Inflammatory macrophage treated with lipopolysaccharide for 1 hour (primary cell): ENCODE measurements around the gene STUB1.

Experiments
- DNase-seq, 2 donors: peaks; one replicate each; pipeline ENCODE4 v3.0.0-alpha.2; 2020 to 2022

STUB1 gene

DNA sequence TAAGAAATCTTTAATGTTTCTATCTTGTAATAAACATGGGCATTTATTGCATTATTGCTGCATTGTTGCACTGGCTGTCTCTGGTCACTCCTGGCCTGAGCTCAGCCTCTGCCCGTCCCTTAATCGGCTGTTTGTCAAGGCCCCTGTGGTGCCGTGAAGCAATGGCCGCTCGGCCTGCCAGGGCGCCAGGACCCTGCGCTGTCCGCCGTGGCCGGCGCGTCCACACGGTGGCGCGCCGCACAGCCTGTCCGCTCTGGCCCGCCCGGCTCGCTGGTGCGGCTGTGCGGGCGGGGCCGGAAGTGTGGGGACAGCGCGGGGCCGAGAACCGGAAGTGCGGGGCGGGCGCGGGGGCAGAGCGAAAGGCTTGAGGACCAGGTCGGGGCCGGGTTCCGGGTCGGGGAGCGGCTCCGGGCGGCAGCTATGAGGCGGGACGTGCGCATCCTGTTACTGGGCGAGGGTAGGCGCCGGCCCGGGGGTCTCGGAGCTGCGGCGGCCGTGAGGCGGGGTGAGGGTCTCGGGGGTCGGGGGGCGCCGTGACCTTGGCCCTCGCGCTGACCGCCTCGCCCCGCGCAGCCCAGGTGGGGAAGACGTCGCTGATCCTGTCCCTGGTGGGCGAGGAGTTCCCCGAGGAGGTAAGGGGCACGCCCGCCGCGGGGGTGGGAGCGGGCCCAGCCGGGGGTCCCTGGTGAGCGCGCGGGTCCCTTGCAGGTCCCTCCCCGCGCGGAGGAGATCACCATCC lies 12.3 kb upstream of the STUB1 start, which contains the start of gene RHOT2:
Gene RHOT2, plus strand, starts transcription at position 353 of the 739 bp plus-strand sequence. Its CDS starts 68 bp downstream, at position 421.
- DNase-seq = peak; percentile 90 to 96

DNA sequence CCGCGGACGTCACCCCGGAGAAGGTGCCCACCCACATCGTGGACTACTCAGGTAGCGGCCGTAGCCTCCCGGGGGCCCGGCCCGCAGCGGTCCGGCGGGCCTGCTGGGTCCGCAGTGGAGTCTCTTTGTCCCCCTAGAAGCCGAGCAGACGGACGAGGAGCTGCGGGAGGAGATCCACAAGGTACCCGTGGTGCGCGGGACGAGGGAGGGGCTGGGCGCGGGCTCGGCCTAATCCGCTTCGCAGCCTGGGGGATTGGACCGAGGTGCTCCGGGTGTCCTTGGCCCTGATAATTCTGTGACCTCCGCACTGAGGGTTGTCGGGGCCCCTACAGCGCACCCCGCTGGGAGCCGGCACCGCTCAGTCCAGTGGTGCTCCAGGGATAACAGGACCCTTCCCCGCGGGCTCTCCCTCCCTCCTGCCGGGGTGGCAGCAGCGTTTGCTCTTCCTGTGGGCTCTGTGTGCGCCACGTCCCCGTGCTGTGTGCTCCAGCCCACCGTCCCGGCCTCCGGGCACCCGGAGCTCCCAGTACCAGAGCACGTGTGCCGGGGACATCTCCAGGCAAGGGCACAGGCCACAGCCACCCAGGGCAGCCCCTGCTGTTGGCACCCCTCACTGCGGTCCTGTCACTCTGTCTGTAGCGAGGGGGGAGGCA lies 11.6 kb upstream of the STUB1 start:
- DNase-seq = no peak

DNA sequence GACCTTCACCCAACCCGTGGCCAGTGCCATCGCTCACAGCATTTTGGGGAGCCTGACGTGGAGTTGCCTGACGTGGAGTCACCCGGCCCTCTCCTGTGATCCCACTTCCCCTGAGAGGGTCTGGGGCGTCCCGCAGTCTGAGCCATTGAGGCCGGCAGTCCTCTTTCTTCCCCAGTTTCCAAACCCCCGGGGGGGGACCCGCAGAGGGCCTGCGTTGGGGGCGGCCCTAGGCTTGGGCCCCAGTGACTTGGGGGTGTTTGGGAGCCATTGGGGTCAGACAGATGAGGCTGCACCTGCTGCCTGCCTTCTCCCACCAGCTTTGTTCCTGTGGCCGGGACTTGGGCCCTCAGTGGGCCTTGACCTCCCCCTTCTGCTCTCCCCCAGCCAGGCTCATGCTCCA lies 10.5 kb upstream of the STUB1 start:
- no peak for DNase-seq

DNA sequence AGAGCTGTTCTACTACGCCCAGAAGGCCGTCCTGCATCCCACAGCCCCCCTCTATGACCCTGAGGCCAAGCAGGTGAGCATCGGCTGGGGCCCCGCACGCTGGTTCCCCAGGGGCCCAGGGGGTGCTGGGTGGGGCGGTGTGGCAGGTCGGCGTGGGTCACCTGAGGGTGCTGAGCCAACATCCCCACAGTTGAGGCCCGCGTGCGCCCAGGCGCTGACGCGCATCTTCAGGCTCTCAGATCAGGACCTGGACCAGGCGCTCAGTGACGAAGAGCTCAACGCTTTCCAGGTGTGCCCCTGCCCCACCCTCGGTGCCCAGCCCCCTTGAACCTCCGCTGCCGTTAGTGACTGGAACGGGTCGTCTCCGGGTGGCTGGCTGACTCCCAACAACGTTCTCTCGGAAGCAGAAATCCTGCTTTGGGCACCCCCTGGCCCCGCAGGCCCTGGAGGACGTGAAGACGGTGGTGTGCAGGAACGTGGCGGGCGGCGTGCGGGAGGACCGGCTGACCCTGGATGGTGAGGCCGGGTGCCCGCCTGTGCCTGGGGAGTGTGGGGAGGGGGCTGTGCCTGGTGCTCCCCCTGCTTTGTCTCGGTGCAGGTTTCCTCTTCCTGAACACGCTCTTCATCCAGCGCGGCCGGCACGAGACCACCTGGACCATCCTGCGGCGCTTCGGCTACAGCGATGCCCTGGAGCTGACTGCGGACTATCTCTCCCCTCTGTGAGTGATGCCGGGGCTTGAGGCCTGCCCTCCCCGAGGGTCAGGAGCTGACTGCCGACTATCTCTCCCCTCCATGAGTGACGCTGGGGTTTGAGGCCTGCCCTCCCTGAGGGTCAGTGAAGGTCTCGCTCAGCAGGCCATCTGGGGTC lies 9.5 kb upstream of the STUB1 start:
- DNase-seq = no peak

DNA sequence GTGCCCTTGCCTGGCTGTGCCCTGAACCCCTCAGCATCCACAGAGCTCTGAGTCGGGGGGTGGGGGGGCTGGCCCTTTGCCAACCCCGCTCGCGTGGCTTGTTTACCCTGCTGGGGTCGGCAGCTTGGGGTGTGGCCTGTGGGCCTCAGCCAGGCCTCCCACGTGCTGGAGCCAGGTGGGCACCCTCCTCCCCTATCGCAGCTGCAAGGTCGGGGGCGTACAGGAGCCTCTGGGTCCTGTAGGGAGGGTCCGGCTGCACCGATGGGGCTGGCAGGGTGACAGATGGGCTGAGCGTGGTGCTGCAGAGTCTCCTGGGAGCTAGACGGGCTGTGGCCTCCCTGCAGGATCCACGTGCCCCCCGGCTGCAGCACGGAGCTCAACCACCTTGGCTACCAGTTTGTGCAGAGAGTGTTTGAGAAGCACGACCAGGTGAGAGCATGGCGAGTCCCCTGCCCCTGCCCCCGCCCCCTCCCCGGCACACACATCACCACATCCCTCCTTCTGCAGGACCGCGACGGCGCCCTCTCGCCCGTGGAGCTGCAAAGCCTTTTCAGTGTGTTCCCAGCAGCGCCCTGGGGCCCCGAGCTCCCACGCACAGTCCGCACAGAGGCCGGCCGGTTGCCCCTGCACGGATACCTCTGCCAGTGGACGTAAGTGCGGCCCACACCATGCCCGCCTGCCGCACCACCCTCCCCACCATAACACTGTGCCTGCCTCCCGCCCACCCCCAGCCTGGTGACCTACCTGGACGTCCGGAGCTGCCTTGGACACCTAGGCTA lies 8.7 kb upstream of the STUB1 start:
- no peak for DNase-seq

DNA sequence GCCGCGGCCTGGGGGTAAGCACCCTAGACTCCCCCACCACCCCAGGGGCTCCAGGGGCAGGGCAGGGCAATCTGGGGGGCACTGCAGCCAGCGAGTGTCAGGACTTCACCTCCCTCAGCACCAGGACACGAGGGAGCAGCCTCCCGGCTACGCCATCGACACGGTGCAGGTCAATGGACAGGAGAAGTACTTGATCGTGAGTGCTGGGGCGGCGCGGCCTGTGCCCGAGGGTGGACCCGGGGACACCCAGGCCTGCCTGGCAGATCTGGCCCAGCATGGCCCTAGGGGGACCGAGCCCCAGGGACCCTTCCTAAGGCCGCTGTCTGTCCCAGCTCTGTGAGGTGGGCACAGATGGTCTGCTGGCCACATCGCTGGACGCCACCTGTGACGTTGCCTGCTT lies 7.8 kb upstream of the STUB1 start:
- no peak for DNase-seq

DNA sequence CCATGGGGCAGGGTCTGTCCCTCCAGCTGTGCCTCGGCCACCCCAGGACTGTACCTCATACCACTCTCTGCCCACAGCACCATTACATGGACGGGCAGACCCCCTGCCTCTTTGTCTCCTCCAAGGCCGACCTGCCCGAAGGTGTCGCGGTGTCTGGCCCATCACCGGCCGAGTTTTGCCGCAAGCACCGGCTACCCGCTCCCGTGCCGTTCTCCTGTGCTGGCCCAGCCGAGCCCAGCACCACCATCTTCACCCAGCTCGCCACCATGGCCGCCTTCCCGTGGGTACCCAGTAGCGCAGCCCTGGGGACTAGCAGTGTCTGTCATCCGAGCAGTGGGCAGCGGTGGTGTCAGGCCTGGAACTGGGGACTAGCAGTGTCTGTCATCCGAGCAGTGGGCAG lies 7.4 kb upstream of the STUB1 start:
- DNase-seq = no peak

DNA sequence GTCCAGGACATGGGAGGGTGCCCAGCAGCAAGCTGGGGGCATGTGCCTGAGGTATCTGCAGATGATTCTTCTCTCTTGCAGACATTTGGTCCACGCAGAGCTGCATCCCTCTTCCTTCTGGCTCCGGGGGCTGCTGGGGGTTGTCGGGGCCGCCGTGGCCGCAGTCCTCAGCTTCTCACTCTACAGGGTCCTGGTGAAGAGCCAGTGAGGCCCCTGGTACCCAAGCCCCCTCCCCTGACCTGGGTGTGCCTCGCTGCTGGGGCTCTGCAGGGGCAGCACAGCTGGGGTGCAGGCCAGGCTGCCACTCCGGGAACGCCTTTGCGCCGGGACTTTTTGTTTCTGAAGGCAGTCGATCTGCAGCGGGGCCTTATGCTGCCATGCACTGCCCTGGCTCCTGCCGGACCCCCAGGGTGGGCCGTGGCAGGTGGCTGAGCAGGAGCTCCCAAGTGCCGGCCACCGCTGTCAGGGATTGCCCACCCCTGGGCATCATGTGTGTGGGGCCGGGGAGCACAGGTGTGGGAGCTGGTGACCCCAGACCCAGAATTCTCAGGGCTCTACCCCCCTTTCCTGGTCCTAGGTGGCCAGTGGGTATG lies 6.7 kb upstream of the STUB1 start:
- no peak for DNase-seq

DNA sequence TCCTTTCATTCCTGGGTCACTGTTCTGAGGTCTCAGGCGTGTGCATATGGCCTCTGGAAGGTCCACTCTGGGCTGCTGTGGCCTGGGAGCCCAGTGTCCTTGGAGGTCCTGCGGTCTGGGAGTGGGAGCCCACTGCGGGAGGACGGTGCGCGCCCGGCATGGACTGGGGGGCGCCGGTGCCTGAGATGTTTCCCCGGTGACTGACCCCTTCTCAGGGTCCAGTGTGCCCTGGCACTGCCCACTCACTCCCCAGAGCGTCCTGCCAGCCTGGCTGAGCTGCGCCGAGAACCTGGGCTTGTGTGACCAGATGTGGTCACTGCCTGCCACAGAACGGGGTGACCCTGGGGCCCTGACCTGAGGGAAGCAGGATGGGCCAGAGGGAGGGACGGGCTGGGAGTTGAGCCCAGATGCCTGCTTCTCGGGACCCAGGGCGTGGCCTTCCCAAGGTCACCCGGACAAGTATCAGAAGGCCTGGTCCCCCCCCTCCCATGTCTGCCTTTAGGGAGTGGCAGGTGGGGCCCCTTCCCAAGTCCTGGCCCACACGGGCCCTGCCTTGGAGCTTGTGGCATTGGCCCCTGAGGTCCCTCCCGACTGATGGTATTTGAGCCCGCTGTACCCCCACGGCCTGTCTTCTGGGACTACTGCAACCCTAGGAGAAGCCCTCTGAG lies 5.9 kb upstream of the STUB1 start:
- no peak for DNase-seq

DNA sequence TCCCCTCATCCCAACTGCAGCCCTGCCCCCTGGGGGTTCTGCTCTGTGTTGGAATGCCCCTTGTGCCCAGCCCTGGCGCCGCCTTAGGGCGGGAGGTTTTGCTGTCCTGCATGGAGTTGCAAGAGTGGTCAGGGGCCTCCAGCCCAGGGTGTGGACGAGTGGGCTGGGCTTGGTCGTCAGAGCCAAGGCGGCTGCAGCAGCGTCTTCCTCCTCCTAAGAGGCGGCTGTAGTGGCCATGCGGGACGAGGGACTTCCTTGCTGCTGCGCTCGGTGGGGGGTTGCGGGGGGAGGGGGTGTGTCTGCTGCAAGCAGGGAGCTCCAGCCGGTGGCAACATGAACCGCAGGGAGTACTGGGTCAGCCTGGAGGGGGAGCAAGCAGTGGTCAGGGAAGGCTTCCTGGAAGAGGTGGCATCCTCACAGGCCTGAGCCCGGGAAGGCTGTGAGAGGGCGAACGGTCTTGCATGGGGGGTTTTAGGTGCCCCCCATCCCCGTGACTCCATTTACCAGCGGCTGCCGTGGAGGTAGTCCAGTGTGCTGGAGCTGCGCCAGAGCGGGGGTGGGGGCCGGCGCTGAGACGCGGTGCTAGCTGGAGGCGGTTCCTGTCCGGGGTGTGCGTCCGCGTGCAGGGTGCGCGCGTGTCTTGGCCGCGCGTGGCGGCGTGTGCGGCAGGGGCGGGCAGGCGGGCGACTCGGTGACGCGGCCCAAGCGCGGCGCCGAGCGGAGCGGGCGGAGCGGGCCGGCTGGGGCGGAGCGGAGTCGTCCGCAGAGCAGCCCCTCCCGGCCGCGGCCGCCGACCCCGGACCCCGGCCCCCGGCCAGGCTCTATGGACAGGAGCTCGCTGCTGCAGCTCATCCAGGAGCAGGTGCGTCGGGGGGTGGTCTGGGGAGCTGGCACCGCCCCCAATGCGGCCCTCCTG lies 5.0 kb upstream of the STUB1 start, which contains the start of gene RHBDL1:
Gene RHBDL1, plus strand, starts transcription at position 704 of the 916 bp plus-strand sequence. Its CDS starts 120 bp downstream, at position 824.
- no peak for DNase-seq

DNA sequence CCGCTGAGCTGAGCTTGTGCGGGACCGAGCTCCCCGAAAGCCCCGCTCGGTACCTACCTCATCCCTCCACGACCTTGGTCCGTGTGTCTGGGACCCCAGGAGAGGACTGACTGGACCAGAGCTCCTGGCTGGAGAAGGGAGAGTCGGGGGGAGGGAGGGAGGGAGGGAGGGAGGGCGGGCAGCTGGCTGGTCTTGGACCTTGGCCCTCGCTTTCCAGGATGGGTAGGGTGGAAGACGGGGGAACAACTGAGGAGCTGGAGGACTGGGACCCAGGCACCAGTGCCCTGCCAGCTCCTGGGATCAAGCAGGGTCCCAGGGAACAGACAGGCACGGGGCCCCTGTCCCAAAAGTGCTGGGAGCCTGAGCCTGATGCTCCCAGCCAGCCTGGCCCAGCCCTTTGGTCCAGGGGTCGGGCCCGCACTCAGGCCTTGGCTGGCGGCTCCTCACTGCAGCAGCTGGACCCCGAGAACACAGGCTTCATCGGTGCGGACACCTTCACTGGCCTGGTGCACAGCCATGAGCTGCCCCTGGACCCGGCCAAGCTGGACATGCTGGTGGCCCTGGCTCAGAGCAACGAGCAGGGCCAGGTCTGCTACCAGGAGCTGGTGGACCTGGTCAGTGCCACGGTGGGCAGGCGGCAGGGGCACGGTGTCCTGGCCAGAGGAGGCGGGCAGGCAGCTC lies 4.2 kb upstream of the STUB1 start:
- no peak for DNase-seq

DNA sequence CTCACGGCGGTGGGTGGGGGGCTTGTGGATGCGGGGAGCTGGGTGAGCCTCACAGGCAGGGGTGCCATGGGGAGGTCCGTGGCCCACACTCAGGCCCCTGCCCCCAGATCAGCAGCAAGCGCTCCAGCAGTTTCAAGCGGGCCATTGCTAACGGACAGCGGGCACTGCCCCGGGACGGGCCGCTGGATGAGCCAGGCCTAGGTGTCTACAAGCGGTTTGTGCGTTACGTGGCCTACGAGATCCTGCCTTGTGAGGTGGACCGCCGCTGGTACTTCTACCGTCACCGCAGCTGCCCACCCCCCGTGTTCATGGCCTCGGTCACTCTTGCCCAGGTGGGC lies 3.7 kb upstream of the STUB1 start:
- no peak for DNase-seq

DNA sequence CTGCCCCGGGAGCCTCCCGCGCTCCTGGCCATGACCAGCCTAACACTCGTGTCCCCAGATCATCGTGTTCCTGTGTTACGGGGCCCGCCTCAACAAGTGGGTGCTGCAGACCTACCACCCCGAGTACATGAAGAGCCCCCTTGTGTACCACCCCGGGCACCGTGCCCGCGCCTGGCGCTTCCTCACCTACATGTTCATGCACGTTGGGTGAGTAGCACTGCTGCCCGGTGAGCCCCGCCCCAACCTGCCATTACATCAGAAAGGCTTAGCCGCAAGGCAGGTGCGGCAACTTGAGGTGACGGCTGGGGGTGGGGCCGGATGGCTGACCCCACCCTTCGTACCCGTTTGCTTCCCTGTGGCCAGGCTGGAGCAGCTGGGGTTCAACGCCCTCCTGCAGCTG lies 3.3 kb upstream of the STUB1 start:
- DNase-seq = no peak

DNA sequence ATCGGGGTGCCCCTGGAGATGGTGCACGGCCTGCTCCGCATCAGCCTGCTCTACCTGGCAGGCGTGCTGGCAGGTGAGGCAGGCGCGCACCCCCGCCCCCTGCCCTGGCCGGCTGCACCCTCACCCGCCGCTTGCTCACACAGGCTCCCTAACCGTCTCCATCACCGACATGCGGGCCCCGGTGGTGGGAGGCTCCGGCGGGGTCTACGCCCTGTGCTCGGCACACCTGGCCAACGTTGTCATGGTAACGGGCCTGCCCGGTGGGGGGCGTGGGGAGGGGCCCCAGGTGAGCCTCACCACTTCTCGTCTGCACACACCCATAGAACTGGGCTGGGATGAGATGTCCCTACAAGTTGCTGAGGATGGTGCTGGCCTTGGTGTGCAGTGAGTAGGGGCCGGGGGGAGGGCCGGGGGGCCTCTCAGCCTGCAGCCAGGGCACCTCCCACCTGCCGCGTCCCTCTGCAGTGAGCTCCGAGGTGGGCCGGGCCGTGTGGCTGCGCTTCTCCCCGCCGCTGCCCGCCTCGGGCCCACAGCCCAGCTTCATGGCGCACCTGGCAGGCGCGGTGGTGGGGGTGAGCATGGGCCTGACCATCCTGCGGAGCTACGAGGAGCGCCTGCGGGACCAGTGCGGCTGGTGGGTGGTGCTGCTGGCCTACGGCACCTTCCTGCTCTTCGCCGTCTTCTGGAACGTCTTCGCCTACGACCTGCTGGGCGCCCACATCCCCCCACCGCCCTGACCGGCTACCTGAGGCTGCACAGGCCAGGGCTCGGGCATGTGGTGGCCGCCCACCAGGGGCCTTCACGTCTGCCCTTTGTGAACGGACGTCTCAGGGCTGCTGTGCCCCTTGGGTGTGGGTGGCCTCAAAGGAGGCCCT lies 2.7 kb upstream of the STUB1 start:
- DNase-seq = no peak

DNA sequence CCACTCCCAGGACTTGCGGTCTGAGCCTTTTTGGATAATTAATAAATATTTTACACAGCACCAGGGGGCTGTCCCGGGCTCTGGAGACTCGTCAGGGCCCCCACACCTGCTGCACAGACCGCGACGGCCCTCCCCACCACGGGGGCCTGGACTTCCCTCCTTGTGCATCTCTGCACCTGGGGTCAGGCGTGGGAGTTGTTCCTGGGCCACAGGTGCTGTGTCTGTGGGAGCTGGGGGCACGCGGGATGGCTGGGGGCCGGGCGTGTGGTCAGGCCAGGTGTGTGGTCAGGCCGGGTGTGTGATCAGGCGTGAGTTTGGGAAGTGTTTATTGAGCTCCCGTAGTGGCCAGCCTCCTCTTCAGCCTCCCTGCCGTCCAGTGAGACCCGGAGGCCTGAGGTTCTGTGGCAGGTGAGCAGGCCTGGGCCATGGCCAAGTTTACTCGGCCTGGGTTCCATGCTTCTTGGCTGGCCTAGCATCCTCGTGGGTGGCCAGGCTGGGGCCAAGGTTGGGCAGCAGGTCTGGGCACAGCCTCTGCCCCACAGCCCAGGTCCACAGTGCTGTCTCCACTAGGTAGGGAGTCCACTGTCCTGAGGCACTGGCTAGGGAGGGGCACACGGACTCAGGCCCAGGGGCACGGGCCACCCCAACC lies 1.9 kb upstream of the STUB1 start:
- DNase-seq = no peak

DNA sequence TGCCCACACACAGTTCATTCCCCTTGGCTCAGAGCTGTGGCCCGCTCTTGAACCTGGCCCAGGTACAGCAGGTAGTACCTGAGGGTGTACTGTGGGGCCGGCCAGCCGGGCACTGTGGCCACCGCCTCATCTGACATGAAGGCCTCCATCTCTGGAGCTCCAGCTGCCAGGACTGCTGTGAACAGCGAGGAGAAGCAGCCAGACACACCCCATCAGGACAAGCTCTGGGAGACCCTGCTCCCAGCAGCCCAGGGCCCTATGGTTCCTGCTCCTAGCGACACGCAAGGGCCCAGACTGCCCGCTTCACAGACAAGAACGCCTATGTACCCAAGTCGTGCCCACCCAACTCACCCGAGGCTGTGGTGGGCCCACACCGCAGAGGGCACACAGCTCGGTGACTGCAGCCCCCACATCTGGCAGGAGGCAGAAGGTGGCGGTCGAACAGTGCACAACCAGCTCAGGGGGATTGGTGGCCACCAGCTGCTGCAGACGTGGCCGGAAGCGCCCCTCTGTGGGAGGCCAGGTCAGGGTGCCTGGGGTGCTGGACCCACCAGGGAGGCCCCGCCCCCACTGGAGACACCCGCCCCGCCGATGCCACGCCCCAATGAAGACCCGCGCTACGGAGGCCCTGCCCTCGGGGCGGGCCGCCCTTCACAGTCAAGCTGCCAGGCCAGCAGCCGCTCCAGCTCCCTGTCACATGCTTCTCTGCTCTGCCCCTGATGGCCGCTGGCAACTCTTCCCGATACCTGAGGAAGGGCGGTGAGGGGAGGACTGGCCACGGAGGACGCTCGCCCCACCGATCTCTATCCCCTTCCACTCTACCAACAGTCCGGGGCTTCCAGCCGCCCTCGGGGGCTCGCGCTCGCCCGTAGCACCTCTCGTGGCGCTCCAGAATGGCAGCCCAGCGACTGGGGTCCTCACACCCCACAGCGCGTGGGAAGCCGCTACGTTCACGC lies 1.1 kb upstream of the STUB1 start:
- DNase-seq = peak in 1 of 2 donors; percentile 39

DNA sequence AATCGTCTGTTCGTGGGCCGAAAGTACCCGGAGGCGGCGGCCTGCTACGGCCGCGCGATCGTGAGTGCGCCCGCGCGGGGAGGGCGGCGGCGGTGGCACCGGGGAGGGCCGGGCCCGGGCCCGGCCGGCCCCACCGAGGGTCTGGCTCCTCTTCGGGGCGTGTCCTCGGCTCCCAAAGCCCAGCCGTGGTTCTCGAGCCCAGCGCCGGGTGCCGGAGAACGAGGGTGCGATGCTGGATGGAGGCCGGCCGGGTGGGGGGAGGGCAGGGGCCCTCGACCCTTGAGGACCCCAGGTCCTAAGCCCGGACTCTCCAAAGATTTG lies 375 bp downstream of the STUB1 start:
- DNase-seq = no peak
